Measurements from ENCODE around the gene RAD52. TPM values are rescaled to one million over a fixed set of nuclear protein-coding genes. Genes with fewer than 3 reads are reported as not detected.

RAD52 gene
- total and polyA plus RNA-seq, 2 experiments from 2014 or later: 6.6 to 13.4 TPM

GRCh38 chr12:996881-997280 lies 47.4 kb upstream of the RAD52 start:
- H3K79me2 ChIP-seq: peaks cover 91% of the 10 kb centered on the region

GRCh38 chr12:992647-993046 lies 43.2 kb upstream of the RAD52 start:
- H3K4me1 ChIP-seq (ENCODE audit: insufficient read depth): peaks cover 23% of the 10 kb centered on the region
- no peak overlapping the region for H3K4me3 ChIP-seq
- 63% methylated on average over 1 of the region's 1 CpG for WGBS (ENCODE audit: low lambda C conversion rate, missing lambda C conversion rate)
- H3K79me2 ChIP-seq: peaks cover 78% of the 10 kb centered on the region
- no peak overlapping the region for H2AFZ ChIP-seq
- H3K9me3 ChIP-seq (ENCODE audit: low read depth): no peaks in the 10 kb centered on the region
- no peak for DNase-seq (ENCODE audit: low spot score)
- no peaks in the 10 kb centered on the region for H3K27me3 ChIP-seq
- H4K20me1 ChIP-seq (ENCODE audit: insufficient read depth, poor library complexity, severe bottlenecking): peaks cover 6% of the 10 kb centered on the region
- H3K36me3 ChIP-seq (replicated peaks; ENCODE audit: insufficient read depth, low read depth): no peaks in the 10 kb centered on the region
- H3K4me2 ChIP-seq: peak overlapping the region; percentile 85
- H3K9me2 ChIP-seq (replicated peaks; ENCODE audit: insufficient read depth): no peaks in the 10 kb centered on the region
- peak overlapping the region; percentile 100 for H3K27ac ChIP-seq
- TF ChIP-seq EZH2phosphoT487 (IDR thresholded peaks at IDR 0.05; ENCODE audit: low read depth, severe bottlenecking, unreplicated experiment): no peak
- TF ChIP-seq, protein P1, sequence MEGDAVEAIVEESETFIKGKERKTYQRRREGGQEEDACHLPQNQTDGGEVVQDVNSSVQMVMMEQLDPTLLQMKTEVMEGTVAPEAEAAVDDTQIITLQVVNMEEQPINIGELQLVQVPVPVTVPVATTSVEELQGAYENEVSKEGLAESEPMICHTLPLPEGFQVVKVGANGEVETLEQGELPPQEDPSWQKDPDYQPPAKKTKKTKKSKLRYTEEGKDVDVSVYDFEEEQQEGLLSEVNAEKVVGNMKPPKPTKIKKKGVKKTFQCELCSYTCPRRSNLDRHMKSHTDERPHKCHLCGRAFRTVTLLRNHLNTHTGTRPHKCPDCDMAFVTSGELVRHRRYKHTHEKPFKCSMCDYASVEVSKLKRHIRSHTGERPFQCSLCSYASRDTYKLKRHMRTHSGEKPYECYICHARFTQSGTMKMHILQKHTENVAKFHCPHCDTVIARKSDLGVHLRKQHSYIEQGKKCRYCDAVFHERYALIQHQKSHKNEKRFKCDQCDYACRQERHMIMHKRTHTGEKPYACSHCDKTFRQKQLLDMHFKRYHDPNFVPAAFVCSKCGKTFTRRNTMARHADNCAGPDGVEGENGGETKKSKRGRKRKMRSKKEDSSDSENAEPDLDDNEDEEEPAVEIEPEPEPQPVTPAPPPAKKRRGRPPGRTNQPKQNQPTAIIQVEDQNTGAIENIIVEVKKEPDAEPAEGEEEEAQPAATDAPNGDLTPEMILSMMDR (IDR thresholded peaks at IDR 0.05; ENCODE audit: poor library complexity): no peak
- no peak for TF ChIP-seq EZH2 (IDR thresholded peaks at IDR 0.05; ENCODE audit: borderline replicate concordance)

More at GRCh38 chr12:996881-997280, 47.4 kb upstream of the RAD52 start:
- Histone ChIP-seq H3K36me3 (replicated peaks; ENCODE audit: insufficient read depth, low read depth) (no peaks in the 10 kb centered on the region), H3K9me3 (ENCODE audit: low read depth) (no peaks in the 10 kb centered on the region), H3K4me3 (no peak overlapping the region), H3K27me3 (no peaks in the 10 kb centered on the region), H3K9me2 (replicated peaks; ENCODE audit: insufficient read depth) (no peaks in the 10 kb centered on the region), H3K4me1 (ENCODE audit: insufficient read depth) (peaks cover 7% of the 10 kb centered on the region), H3K4me2 (no peak overlapping the region), H2AFZ (no peak overlapping the region), H4K20me1 (ENCODE audit: insufficient read depth, poor library complexity, severe bottlenecking) (peaks cover 19% of the 10 kb centered on the region), H3K27ac (no peak overlapping the region)
- 93% methylated on average over 4 of the region's 4 CpGs for WGBS (ENCODE audit: low lambda C conversion rate, missing lambda C conversion rate)
- no peak for TF ChIP-seq EZH2 (IDR thresholded peaks at IDR 0.05; ENCODE audit: borderline replicate concordance)
- TF ChIP-seq, protein P1 (IDR thresholded peaks at IDR 0.05; ENCODE audit: poor library complexity): no peak
- no peak for TF ChIP-seq EZH2phosphoT487 (IDR thresholded peaks at IDR 0.05; ENCODE audit: low read depth, severe bottlenecking, unreplicated experiment)
- no peak for DNase-seq (ENCODE audit: low spot score)

GRCh38 chr12:991350-992333 lies 42.1 kb upstream of the RAD52 start:
- H3K9me3 ChIP-seq (ENCODE audit: low read depth): no peaks in the 10 kb centered on the region
- H3K27ac ChIP-seq: peak overlapping the region; percentile 100
- no peaks in the 10 kb centered on the region for H3K36me3 ChIP-seq (replicated peaks; ENCODE audit: insufficient read depth, low read depth)
- H4K20me1 ChIP-seq (ENCODE audit: insufficient read depth, poor library complexity, severe bottlenecking): peaks cover 3% of the 10 kb centered on the region
- H3K4me2 ChIP-seq: peak overlapping the region; percentile 85
- H3K4me3 ChIP-seq: peak overlapping the region; percentile 88
- no peaks in the 10 kb centered on the region for H3K9me2 ChIP-seq (replicated peaks; ENCODE audit: insufficient read depth)
- H2AFZ ChIP-seq: peak overlapping the region; percentile 79
- H3K79me2 ChIP-seq: peaks cover 68% of the 10 kb centered on the region
- peak; percentile 83 for DNase-seq (ENCODE audit: low spot score)
- peaks cover 23% of the 10 kb centered on the region for H3K4me1 ChIP-seq (ENCODE audit: insufficient read depth)
- TF ChIP-seq EZH2 (IDR thresholded peaks at IDR 0.05; ENCODE audit: borderline replicate concordance) (no peak), EZH2phosphoT487 (IDR thresholded peaks at IDR 0.05; ENCODE audit: low read depth, severe bottlenecking, unreplicated experiment) (no peak)
- TF ChIP-seq, protein P1 (IDR thresholded peaks at IDR 0.05; ENCODE audit: poor library complexity): no peak
- H3K27me3 ChIP-seq: no peaks in the 10 kb centered on the region
- 1% methylated on average over 18 of the region's 48 CpGs for WGBS (ENCODE audit: low lambda C conversion rate, missing lambda C conversion rate)

Measured in hepatocyte (in vitro differentiated cells).